Measurements from ENCODE around the gene EP400. TPM values are rescaled to one million over a fixed set of nuclear protein-coding genes. Genes with fewer than 3 reads are reported as not detected.
"Not testable (repeated sequence)": the region's sequence is repeated elsewhere in the genome, so short reads cannot be mapped to it uniquely, and the experiment has no call there.

The EP400 gene
- polyA plus RNA-seq, 1 donor = 31.9 TPM

GRCh38 chr12:132030367-132031038, 80.8 kb downstream of the EP400 start:
- no peak for DNase-seq
- Histone ChIP-seq H3K27me3 (ENCODE audit: control insufficient read depth, insufficient read depth, low read length) (no peaks in the 10 kb centered on the region), H3K4me3 (ENCODE audit: low read length) (no peak overlapping the region), H3K4me1 (ENCODE audit: control insufficient read depth, insufficient read depth, low read length) (no peaks in the 10 kb centered on the region), H3K27ac (ENCODE audit: low read length) (no peak overlapping the region), H3K36me3 (ENCODE audit: control insufficient read depth, insufficient read depth, low read length) (peaks cover 88% of the 10 kb centered on the region), H3K9me3 (ENCODE audit: control insufficient read depth, low read depth, low read length) (no peaks in the 10 kb centered on the region)
- WGBS (ENCODE audit: insufficient coverage, low lambda C conversion rate) = 100% methylated on average over 2 of the region's 11 CpGs

DNA sequence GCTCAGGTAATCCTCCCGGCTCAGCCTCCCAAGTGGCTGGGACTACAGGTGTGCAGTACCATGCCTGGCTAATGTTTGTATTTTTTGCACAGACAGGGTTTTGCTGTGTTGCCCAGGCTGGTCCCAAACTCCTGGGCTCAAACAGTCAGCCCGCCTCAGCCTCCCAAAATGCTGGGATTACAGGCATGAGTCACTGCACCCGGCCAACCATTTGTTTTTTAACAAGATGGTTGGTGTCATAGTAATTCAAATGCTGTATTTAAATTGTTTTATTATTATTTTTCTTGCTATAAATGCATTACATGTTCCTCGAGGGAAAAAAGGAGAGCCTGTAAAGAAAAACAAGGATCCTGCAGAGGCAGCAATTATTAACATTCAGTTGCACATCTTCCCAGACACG, 83.9 kb downstream of the EP400 start:
- Histone ChIP-seq H3K4me1 (ENCODE audit: control insufficient read depth, insufficient read depth, low read length) (no peaks in the 10 kb centered on the region), H3K9me3 (ENCODE audit: control insufficient read depth, low read depth, low read length) (no peaks in the 10 kb centered on the region), H3K4me3 (ENCODE audit: low read length) (no peak overlapping the region), H3K27me3 (ENCODE audit: control insufficient read depth, insufficient read depth, low read length) (no peaks in the 10 kb centered on the region), H3K36me3 (ENCODE audit: control insufficient read depth, insufficient read depth, low read length) (peaks cover 89% of the 10 kb centered on the region), H3K27ac (ENCODE audit: low read length) (no peak overlapping the region)
- DNase-seq = no peak
- 92% methylated on average over 2 of the region's 5 CpGs for WGBS (ENCODE audit: insufficient coverage, low lambda C conversion rate)

- WGBS (ENCODE audit: insufficient coverage, low lambda C conversion rate) = 97% methylated on average over 5 of the region's 31 CpGs
- no peak for DNase-seq
- H3K4me3 ChIP-seq (ENCODE audit: low read length) = no peak overlapping the region
- H3K27me3 ChIP-seq (ENCODE audit: control insufficient read depth, insufficient read depth, low read length) = no peaks in the 10 kb centered on the region
- no peaks in the 10 kb centered on the region for H3K4me1 ChIP-seq (ENCODE audit: control insufficient read depth, insufficient read depth, low read length)
- peaks cover 81% of the 10 kb centered on the region for H3K36me3 ChIP-seq (ENCODE audit: control insufficient read depth, insufficient read depth, low read length)
- H3K9me3 ChIP-seq (ENCODE audit: control insufficient read depth, low read depth, low read length) = no peaks in the 10 kb centered on the region
- no peak overlapping the region for H3K27ac ChIP-seq (ENCODE audit: low read length)
Measured at GRCh38 chr12:132036063-132036683, 86.4 kb downstream of the EP400 start.

DNA sequence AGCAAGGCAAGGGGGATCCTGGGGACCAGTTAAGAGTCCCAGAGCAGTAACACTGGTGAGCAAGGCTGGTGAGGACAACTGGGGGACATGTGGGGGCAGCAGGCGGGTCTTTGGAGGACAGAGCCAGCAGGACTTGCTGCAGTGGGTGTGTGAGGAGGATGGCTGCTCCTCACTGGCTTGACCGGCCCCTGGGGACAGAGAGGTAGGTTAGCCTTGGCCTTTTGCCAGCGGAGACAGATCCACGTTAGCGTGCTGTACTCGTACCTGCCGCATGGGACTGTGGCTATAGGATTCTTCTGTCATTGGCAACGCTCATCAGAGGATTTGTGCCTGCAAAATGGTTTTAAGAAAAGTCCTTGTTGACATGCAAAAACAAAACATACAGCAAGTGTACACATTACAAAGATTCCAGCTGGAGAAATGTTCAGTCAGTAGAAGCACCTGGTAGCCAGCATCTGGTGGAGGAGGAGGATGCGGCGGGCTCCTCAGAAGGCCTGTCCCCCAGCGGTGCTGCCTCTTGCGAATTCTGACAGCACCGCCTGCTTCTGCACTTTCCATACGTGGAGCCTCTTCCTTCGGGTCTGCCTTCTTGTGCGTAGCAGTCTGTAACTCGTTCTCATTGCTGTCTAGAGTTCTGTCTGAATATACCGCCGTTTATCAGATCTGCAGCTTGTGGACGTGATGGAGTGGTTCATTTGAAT, 91.3 kb downstream of the EP400 start:
- Histone ChIP-seq H3K27ac (ENCODE audit: low read length) (no peak overlapping the region), H3K9me3 (ENCODE audit: control insufficient read depth, low read depth, low read length) (no peaks in the 10 kb centered on the region), H3K4me1 (ENCODE audit: control insufficient read depth, insufficient read depth, low read length) (no peaks in the 10 kb centered on the region), H3K4me3 (ENCODE audit: low read length) (no peak overlapping the region), H3K27me3 (ENCODE audit: control insufficient read depth, insufficient read depth, low read length) (no peaks in the 10 kb centered on the region), H3K36me3 (ENCODE audit: control insufficient read depth, insufficient read depth, low read length) (peaks cover 83% of the 10 kb centered on the region)
- WGBS (ENCODE audit: insufficient coverage, low lambda C conversion rate) = 100% methylated on average over 4 of the region's 20 CpGs
- DNase-seq = no peak

- Histone ChIP-seq H3K27me3 (ENCODE audit: control insufficient read depth, insufficient read depth, low read length) (no peaks in the 10 kb centered on the region), H3K4me3 (ENCODE audit: low read length) (no peak overlapping the region), H3K36me3 (ENCODE audit: control insufficient read depth, insufficient read depth, low read length) (peaks cover 69% of the 10 kb centered on the region), H3K27ac (ENCODE audit: low read length) (no peak overlapping the region), H3K9me3 (ENCODE audit: control insufficient read depth, low read depth, low read length) (no peaks in the 10 kb centered on the region), H3K4me1 (ENCODE audit: control insufficient read depth, insufficient read depth, low read length) (no peaks in the 10 kb centered on the region)
- no peak for DNase-seq
- WGBS (ENCODE audit: insufficient coverage, low lambda C conversion rate) = 100% methylated on average over 1 of the region's 3 CpGs
Measured at GRCh38 chr12:132043216-132043615, 93.5 kb downstream of the EP400 start.

- no peaks in the 10 kb centered on the region for H3K4me1 ChIP-seq (ENCODE audit: control insufficient read depth, insufficient read depth, low read length)
- no peaks in the 10 kb centered on the region for H3K9me3 ChIP-seq (ENCODE audit: control insufficient read depth, low read depth, low read length)
- H3K36me3 ChIP-seq (ENCODE audit: control insufficient read depth, insufficient read depth, low read length) = peaks cover 66% of the 10 kb centered on the region
- no CpG with 5 or more reads among the region's 17 CpGs for WGBS (ENCODE audit: insufficient coverage, low lambda C conversion rate)
- DNase-seq = no peak
- H3K27me3 ChIP-seq (ENCODE audit: control insufficient read depth, insufficient read depth, low read length) = no peaks in the 10 kb centered on the region
- no peak overlapping the region for H3K27ac ChIP-seq (ENCODE audit: low read length)
- H3K4me3 ChIP-seq (ENCODE audit: low read length) = no peak overlapping the region
Measured at GRCh38 chr12:132043770-132044467, 94.2 kb downstream of the EP400 start.

GRCh38 chr12:132044661-132045412, 95.1 kb downstream of the EP400 start:
- no CpG with 5 or more reads among the region's 29 CpGs for WGBS (ENCODE audit: insufficient coverage, low lambda C conversion rate)
- no peaks in the 10 kb centered on the region for H3K4me1 ChIP-seq (ENCODE audit: control insufficient read depth, insufficient read depth, low read length)
- H3K36me3 ChIP-seq (ENCODE audit: control insufficient read depth, insufficient read depth, low read length) = peaks cover 67% of the 10 kb centered on the region
- DNase-seq = no peak
- no peaks in the 10 kb centered on the region for H3K27me3 ChIP-seq (ENCODE audit: control insufficient read depth, insufficient read depth, low read length)
- H3K27ac ChIP-seq (ENCODE audit: low read length) = no peak overlapping the region
- H3K9me3 ChIP-seq (ENCODE audit: control insufficient read depth, low read depth, low read length) = no peaks in the 10 kb centered on the region
- no peak overlapping the region for H3K4me3 ChIP-seq (ENCODE audit: low read length)

GRCh38 chr12:132045751-132046150, 96.0 kb downstream of the EP400 start:
- no peak for DNase-seq
- no CpG with 5 or more reads among the region's 16 CpGs for WGBS (ENCODE audit: insufficient coverage, low lambda C conversion rate)
- H3K4me3 ChIP-seq (ENCODE audit: low read length) = no peak overlapping the region
- no peaks in the 10 kb centered on the region for H3K27me3 ChIP-seq (ENCODE audit: control insufficient read depth, insufficient read depth, low read length)
- no peaks in the 10 kb centered on the region for H3K9me3 ChIP-seq (ENCODE audit: control insufficient read depth, low read depth, low read length)
- no peaks in the 10 kb centered on the region for H3K4me1 ChIP-seq (ENCODE audit: control insufficient read depth, insufficient read depth, low read length)
- peaks cover 72% of the 10 kb centered on the region for H3K36me3 ChIP-seq (ENCODE audit: control insufficient read depth, insufficient read depth, low read length)
- H3K27ac ChIP-seq (ENCODE audit: low read length) = no peak overlapping the region

GRCh38 chr12:132046561-132046960, 96.8 kb downstream of the EP400 start:
- no CpG with 5 or more reads among the region's 11 CpGs for WGBS (ENCODE audit: insufficient coverage, low lambda C conversion rate)
- no peaks in the 10 kb centered on the region for H3K4me1 ChIP-seq (ENCODE audit: control insufficient read depth, insufficient read depth, low read length)
- H3K36me3 ChIP-seq (ENCODE audit: control insufficient read depth, insufficient read depth, low read length) = peaks cover 73% of the 10 kb centered on the region
- H3K27ac ChIP-seq (ENCODE audit: low read length) = no peak overlapping the region
- no peak overlapping the region for H3K4me3 ChIP-seq (ENCODE audit: low read length)
- H3K9me3 ChIP-seq (ENCODE audit: control insufficient read depth, low read depth, low read length) = no peaks in the 10 kb centered on the region
- no peaks in the 10 kb centered on the region for H3K27me3 ChIP-seq (ENCODE audit: control insufficient read depth, insufficient read depth, low read length)
- no peak for DNase-seq

GRCh38 chr12:132047630-132048029, 97.9 kb downstream of the EP400 start:
- H3K36me3 ChIP-seq (ENCODE audit: control insufficient read depth, insufficient read depth, low read length) = peaks cover 75% of the 10 kb centered on the region

More at GRCh38 chr12:132047630-132048029, 97.9 kb downstream of the EP400 start:
- H3K9me3 ChIP-seq (ENCODE audit: control insufficient read depth, low read depth, low read length); H3K27ac ChIP-seq (ENCODE audit: low read length); H3K27me3 ChIP-seq (ENCODE audit: control insufficient read depth, insufficient read depth, low read length); H3K4me3 ChIP-seq (ENCODE audit: low read length); DNase-seq; H3K4me1 ChIP-seq (ENCODE audit: control insufficient read depth, insufficient read depth, low read length): not testable (repeated sequence)
- WGBS (ENCODE audit: insufficient coverage, low lambda C conversion rate) = no CpG with 5 or more reads among the region's 11 CpGs
